Natural killer cell (primary cell): ENCODE data around the gene RBM19. TPM values are rescaled to one million over a fixed set of nuclear protein-coding genes. Genes with fewer than 3 reads are reported as not detected.
"Not testable (repeated sequence)": the region's sequence is repeated elsewhere in the genome, so short reads cannot be mapped to it uniquely, and the experiment has no call there.

ENCODE experiments used
- ATAC-seq, 3 donors: fragments of 150-1000 bp in 2 of 3; fragments of 200-7000 bp in 1 of 3; cut with Tn5 transposase; 1 replicate in 1 of 3; 2 replicates in 2 of 3; pipeline ENCODE4 v1.10.0; 2021; ENCODE audit warnings: mild to moderate bottlenecking in 2 of 3, moderate library complexity in 2 of 3
- DNase-seq, 2 donors: peaks; one replicate each; pipeline versions ENCODE4 v3.0.0 to v3.0.0-alpha.2; 2013 to 2021; ENCODE audit warnings: mixed read lengths in 1 of 2
- H3K27ac ChIP-seq: one replicate; pipeline ENCODE4 v1.5.1; 2013; ENCODE audit warnings: mild to moderate bottlenecking, low read length
- H3K27me3 ChIP-seq: one replicate; pipeline ENCODE4 v1.6.1; 2013; ENCODE audit warnings: low read length; ENCODE audit not compliant: control insufficient read depth, insufficient read depth
- H3K36me3 ChIP-seq: one replicate; pipeline ENCODE4 v1.6.1; 2013; ENCODE audit warnings: low read length; ENCODE audit not compliant: control insufficient read depth, insufficient read depth
- H3K4me1 ChIP-seq: one replicate; pipeline ENCODE4 v1.6.1; 2013; ENCODE audit warnings: low read length; ENCODE audit not compliant: control insufficient read depth, insufficient read depth
- H3K4me3 ChIP-seq: one replicate; pipeline ENCODE4 v1.5.1; 2013; ENCODE audit warnings: low read length
- H3K9me3 ChIP-seq: one replicate; pipeline ENCODE4 v1.6.1; 2013; ENCODE audit warnings: low read length; ENCODE audit not compliant: control insufficient read depth, insufficient read depth
- H3K27ac Mint-ChIP-seq, 2 donors: one replicate each; pipeline ENCODE4 v1.8.0; 2022; ENCODE audit warnings: mild to moderate bottlenecking in 2 of 2, mixed read lengths in 2 of 2, moderate library complexity in 1 of 2
- H3K27me3 Mint-ChIP-seq, 2 donors: one replicate each; pipeline ENCODE4 v1.8.0; 2022; ENCODE audit warnings: low read depth in 2 of 2, mixed read lengths in 2 of 2
- H3K36me3 Mint-ChIP-seq: one replicate; pipeline ENCODE4 v1.8.0; 2022; ENCODE audit warnings: mixed read lengths
- H3K4me1 Mint-ChIP-seq, 2 donors: one replicate each; pipeline ENCODE4 v1.8.0; 2022; ENCODE audit warnings: mixed read lengths in 2 of 2
- H3K4me3 Mint-ChIP-seq: one replicate; pipeline ENCODE4 v1.8.0; 2022; ENCODE audit warnings: mild to moderate bottlenecking, moderate library complexity, mixed read lengths
- H3K9me3 Mint-ChIP-seq, 2 donors: one replicate each; pipeline ENCODE4 v1.8.0; 2022; ENCODE audit warnings: mixed read lengths in 2 of 2
- WGBS: methylation state at CpG from one replicate; pipeline ENCODE4 v1.1.7; 2013; ENCODE audit warnings: missing lambda C conversion rate; ENCODE audit not compliant: insufficient coverage; 5-methylcytosine and 5-hydroxymethylcytosine counted together
- intact Hi-C: fragments of 100-400 bp; cut with micrococcal nuclease; formaldehyde crosslinking; loops from one replicate; pipeline ENCODE4 v1.14.2; 2022
- total RNA-seq, 4 donors: library from RNA; stranded (reverse); fragments of 120-200 nt in 1 of 4; gene quantifications; one replicate each; pipeline versions ENCODE4 v1.2.3 to v1.2.4, GENCODE V29; 2013 to 2022
- TF ChIP-seq, protein P1 (sequence below): fragments of 200-600 bp; IDR thresholded peaks from one replicate; pipeline ENCODE4 v1.8.0; 2022; ENCODE audit warnings: antibody characterized with exemption

Gene RBM19
- total RNA-seq, 3 donors from 2014 or later (not counting 1 experiment from before 2014, with no cell fraction given), result 49.9 to 70.6 (median 60.9) TPM

DNA sequence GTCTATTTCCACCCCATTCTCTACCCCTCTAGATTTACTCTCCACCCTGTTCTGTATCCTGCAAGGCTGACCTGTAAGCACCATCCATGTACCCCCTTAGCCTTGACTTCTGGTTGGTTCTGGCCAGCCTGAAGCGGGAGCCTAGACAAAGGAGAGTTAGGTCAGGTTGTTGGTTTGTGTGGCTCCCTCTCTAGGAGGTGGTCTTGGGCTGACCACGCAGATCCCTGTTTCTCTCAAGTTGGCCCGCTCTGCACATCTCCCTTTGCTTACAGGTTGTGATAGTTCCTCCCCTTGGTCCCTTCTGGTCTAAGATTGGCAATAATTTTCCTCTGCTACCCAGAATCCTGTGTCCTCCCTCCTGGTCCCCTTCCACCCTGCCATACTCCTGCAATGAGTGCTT, 38.3 kb upstream of the RBM19 start:
- Mint-ChIP-seq H3K9me3 (no peaks in the 10 kb centered on the region), H3K27me3 (peaks cover 0 to 10% of the 10 kb centered on the region in 2 donors), H3K27ac (no peak overlapping the region), H3K4me3 (no peak overlapping the region), H3K4me1 (no peaks in the 10 kb centered on the region), H3K36me3 (no peaks in the 10 kb centered on the region)
- H3K4me3 ChIP-seq, result no peak overlapping the region
- TF ChIP-seq, protein P1, sequence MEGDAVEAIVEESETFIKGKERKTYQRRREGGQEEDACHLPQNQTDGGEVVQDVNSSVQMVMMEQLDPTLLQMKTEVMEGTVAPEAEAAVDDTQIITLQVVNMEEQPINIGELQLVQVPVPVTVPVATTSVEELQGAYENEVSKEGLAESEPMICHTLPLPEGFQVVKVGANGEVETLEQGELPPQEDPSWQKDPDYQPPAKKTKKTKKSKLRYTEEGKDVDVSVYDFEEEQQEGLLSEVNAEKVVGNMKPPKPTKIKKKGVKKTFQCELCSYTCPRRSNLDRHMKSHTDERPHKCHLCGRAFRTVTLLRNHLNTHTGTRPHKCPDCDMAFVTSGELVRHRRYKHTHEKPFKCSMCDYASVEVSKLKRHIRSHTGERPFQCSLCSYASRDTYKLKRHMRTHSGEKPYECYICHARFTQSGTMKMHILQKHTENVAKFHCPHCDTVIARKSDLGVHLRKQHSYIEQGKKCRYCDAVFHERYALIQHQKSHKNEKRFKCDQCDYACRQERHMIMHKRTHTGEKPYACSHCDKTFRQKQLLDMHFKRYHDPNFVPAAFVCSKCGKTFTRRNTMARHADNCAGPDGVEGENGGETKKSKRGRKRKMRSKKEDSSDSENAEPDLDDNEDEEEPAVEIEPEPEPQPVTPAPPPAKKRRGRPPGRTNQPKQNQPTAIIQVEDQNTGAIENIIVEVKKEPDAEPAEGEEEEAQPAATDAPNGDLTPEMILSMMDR, result no peak
- intact Hi-C loops, result no loop called here
- no peaks in the 10 kb centered on the region for H3K9me3 ChIP-seq
- no peak for DNase-seq
- H3K27me3 ChIP-seq, result no peaks in the 10 kb centered on the region
- no peak overlapping the region for H3K27ac ChIP-seq
- 83% methylated on average over 3 of the region's 3 CpGs for WGBS
- H3K36me3 ChIP-seq, result no peaks in the 10 kb centered on the region
- H3K4me1 ChIP-seq, result no peaks in the 10 kb centered on the region
- ATAC-seq, result no peak

DNA sequence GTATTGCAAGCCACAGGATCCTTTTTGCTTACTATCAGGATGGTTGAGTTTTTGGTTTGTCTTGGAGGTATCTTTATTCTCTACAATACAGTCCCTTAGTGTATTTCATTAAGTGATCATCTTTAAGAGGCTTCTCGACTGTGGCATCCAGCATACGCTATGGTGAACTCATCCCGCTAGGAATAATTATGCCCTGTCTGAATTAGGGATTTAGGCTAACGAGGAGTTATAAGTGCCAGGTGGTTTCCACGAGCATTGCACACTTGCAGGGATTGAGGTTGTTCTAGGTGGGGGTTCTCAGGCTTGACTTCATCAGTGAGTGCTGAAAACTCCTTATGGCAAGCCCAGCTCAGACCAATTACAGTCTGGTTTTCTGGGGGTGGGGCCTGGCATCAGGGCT, 37.2 kb upstream of the RBM19 start:
- 82% methylated on average over 5 of the region's 5 CpGs for WGBS
- no peaks in the 10 kb centered on the region for H3K9me3 Mint-ChIP-seq
- no peak for ATAC-seq
- Histone ChIP-seq H3K27me3 (no peaks in the 10 kb centered on the region), H3K9me3 (no peaks in the 10 kb centered on the region), H3K4me1 (no peaks in the 10 kb centered on the region), H3K36me3 (no peaks in the 10 kb centered on the region), H3K4me3 (no peak overlapping the region), H3K27ac (no peak overlapping the region)
- TF ChIP-seq, protein P1, result no peak
- H3K36me3 Mint-ChIP-seq, result no peaks in the 10 kb centered on the region
- H3K27ac Mint-ChIP-seq, result no peak overlapping the region
- H3K27me3 Mint-ChIP-seq, result peaks cover 0 to 11% of the 10 kb centered on the region in 2 donors
- H3K4me1 Mint-ChIP-seq, result no peaks in the 10 kb centered on the region
- H3K4me3 Mint-ChIP-seq, result no peak overlapping the region
- intact Hi-C loops, result no loop called here
- no peak for DNase-seq

DNA sequence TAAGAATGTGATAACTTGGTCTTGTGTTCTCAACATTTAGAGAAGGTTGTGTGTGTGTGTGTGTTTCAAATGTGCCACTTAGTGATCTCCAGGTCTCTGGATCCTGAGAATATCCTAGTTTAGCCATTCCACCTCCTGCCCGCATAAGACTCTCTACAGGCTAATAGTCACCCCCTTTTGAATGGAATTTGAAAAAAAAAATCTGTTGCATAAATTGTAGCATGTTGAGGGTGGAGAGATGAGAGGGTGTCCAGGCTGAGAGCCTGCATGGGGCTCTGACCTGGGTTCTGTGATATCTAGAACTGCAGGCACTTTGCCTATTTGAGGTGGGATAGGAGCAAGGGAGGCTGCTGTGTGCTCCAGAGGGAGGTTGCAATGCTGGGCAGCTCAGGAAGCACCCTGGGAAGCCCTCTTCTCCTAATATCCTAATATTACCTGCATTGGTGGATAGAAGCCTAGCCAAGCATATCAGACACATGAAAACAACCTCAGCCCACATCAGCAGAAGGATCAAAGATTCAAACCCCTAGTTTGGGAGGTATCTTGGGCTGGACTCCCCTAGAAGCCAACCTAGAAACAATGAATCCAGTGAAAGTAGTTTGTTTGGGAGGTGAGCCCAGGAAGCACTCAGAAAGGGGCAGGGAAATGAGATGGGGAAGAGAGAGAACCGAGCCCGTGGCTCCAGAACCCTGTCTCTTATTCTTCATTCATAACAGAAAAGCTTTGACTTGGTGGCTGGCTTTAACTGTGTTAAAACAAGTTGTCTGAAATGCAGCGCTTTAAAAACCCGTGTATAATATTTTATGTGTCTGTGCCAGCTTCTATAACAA, 35.6 kb upstream of the RBM19 start:
- Histone ChIP-seq H3K27ac (no peak overlapping the region), H3K9me3 (no peaks in the 10 kb centered on the region), H3K4me1 (no peaks in the 10 kb centered on the region), H3K36me3 (no peaks in the 10 kb centered on the region), H3K27me3 (no peaks in the 10 kb centered on the region), H3K4me3 (no peak overlapping the region)
- no peak for DNase-seq
- Mint-ChIP-seq H3K9me3 (no peaks in the 10 kb centered on the region), H3K27me3 (peaks cover 9 to 15% of the 10 kb centered on the region in 2 donors), H3K4me3 (no peak overlapping the region), H3K27ac (no peak overlapping the region), H3K36me3 (no peaks in the 10 kb centered on the region), H3K4me1 (no peaks in the 10 kb centered on the region)
- ATAC-seq, result no peak
- TF ChIP-seq, protein P1, result no peak
- WGBS, result 90% methylated on average over 2 of the region's 5 CpGs
- intact Hi-C loops, result no loop called here

DNA sequence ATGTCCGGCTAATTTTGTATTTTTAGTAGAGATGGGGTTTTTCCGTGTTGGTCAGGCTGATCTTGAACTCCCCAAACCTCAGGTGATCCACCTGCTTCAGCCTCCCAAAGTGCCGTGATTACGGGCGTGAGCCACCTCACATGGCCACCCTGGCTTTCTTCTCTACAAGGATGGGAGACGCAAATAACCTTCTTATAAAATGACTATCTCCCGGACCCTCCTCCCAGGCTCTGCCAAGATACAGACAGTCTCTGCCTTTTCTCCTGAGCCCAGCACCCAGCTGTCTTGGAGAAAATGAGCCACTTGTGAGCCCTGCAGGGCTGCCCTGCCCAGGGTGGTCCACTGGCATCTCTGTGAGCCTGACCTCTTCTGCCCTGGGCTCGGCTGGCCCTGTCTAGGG, 34.7 kb upstream of the RBM19 start:
- no peak for DNase-seq
- Histone ChIP-seq H3K9me3 (no peaks in the 10 kb centered on the region), H3K27me3 (no peaks in the 10 kb centered on the region), H3K4me3 (no peak overlapping the region), H3K27ac (no peak overlapping the region), H3K4me1 (no peaks in the 10 kb centered on the region), H3K36me3 (no peaks in the 10 kb centered on the region)
- ATAC-seq, result no peak
- no peaks in the 10 kb centered on the region for H3K9me3 Mint-ChIP-seq
- intact Hi-C loops, result no loop called here
- H3K4me1 Mint-ChIP-seq, result no peaks in the 10 kb centered on the region
- H3K27me3 Mint-ChIP-seq, result peaks cover 9 to 15% of the 10 kb centered on the region in 2 donors
- TF ChIP-seq, protein P1, result no peak
- H3K4me3 Mint-ChIP-seq, result no peak overlapping the region
- no peaks in the 10 kb centered on the region for H3K36me3 Mint-ChIP-seq
- 84% methylated on average over 7 of the region's 8 CpGs for WGBS
- H3K27ac Mint-ChIP-seq, result no peak overlapping the region

DNA sequence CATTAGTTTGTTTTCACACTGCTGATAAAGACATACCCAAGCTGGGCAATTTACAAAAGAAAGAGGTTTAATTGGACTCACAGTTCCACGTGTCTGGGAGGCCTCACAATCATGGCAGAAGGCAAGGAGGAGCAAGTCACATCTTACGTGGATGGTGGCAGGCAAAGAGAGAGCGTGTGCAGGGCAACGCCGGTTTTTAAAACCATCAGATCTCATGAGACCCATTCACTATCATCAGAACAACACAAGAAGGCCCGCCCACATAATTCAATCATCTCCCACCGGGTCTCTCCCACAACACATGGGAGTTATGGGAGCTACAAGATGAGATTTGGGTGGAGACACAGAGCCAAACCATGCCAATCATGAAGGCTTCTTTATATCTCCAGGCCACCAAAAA, 34.1 kb upstream of the RBM19 start:
- H3K9me3 ChIP-seq, H3K27me3 ChIP-seq, ATAC-seq, H3K4me3 Mint-ChIP-seq, H3K27ac ChIP-seq, H3K4me1 Mint-ChIP-seq, DNase-seq, H3K36me3 Mint-ChIP-seq, H3K4me3 ChIP-seq, H3K36me3 ChIP-seq, H3K4me1 ChIP-seq, intact Hi-C loops, H3K27ac Mint-ChIP-seq, H3K9me3 Mint-ChIP-seq: not testable (repeated sequence)
- peaks cover 9 to 15% of the 10 kb centered on the region in 2 donors for H3K27me3 Mint-ChIP-seq
- 66% methylated on average over 5 of the region's 7 CpGs for WGBS
